Loucy (cell line): ENCODE data around the gene SPINT2.

Experiments
- CTCF ChIP-seq: fragments of 200-600 bp; sonication (generic); conservative IDR thresholded peaks from 2 replicates; pipeline ENCODE4 v1.5.1; 2014; ENCODE audit warnings: mild to moderate bottlenecking, antibody characterized with exemption, low read length
- EZH2phosphoT487 ChIP-seq: fragments of 200-600 bp; IDR thresholded peaks from 2 replicates; pipeline ENCODE4 v1.6.1; 2018; ENCODE audit warnings: antibody characterized with exemption, mild to moderate bottlenecking, moderate library complexity, borderline replicate concordance

- TF ChIP-seq CTCF (no peak), EZH2phosphoT487 (no peak)
These were observed 65.3 kb downstream of the SPINT2 start for GRCh38 chr19:38329651-38330050.
